ENCODE results near the gene RSF1.

DNA sequence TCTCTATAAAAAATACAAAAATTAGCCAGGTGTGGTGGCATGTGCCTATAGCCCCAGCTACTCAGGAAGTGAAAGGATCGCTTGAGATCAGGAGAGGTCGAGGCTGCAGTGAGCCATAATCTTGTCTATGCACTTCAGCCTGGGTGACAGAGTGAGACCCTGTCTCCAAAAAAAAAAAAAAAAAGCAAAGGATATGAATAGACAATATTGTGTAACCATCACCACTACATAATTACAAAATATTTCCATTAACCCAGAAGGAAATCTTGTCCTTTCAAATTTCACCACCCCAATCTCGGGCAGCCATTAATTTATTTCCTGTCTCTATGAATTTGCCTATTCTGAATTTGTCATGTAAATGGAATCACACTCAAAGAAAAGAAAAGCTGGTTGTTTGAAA is 21.2 kb downstream of the RSF1 start:
- no peak for TF ChIP-seq EZH2 (IDR thresholded peaks at IDR 0.05; ENCODE audit: low read depth, unreplicated experiment)
- no peak for TF ChIP-seq CREB1 (CRISPR knock-in tag; IDR thresholded peaks at IDR 0.05; ENCODE audit: low read depth)
- TF ChIP-seq EZH2phosphoT487 (IDR thresholded peaks at IDR 0.05; ENCODE audit: unreplicated experiment): no peak
- TF ChIP-seq, protein P1, sequence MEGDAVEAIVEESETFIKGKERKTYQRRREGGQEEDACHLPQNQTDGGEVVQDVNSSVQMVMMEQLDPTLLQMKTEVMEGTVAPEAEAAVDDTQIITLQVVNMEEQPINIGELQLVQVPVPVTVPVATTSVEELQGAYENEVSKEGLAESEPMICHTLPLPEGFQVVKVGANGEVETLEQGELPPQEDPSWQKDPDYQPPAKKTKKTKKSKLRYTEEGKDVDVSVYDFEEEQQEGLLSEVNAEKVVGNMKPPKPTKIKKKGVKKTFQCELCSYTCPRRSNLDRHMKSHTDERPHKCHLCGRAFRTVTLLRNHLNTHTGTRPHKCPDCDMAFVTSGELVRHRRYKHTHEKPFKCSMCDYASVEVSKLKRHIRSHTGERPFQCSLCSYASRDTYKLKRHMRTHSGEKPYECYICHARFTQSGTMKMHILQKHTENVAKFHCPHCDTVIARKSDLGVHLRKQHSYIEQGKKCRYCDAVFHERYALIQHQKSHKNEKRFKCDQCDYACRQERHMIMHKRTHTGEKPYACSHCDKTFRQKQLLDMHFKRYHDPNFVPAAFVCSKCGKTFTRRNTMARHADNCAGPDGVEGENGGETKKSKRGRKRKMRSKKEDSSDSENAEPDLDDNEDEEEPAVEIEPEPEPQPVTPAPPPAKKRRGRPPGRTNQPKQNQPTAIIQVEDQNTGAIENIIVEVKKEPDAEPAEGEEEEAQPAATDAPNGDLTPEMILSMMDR (conservative IDR thresholded peaks at IDR 0.05; ENCODE audit: low read depth in 2 of 2): no peak
- TF ChIP-seq POLR2AphosphoS5 (IDR thresholded peaks at IDR 0.05; ENCODE audit: low read depth): no peak
- TF ChIP-seq JUNB (IDR thresholded peaks at IDR 0.05; ENCODE audit: unreplicated experiment): no peak
- TF ChIP-seq, protein P2, sequence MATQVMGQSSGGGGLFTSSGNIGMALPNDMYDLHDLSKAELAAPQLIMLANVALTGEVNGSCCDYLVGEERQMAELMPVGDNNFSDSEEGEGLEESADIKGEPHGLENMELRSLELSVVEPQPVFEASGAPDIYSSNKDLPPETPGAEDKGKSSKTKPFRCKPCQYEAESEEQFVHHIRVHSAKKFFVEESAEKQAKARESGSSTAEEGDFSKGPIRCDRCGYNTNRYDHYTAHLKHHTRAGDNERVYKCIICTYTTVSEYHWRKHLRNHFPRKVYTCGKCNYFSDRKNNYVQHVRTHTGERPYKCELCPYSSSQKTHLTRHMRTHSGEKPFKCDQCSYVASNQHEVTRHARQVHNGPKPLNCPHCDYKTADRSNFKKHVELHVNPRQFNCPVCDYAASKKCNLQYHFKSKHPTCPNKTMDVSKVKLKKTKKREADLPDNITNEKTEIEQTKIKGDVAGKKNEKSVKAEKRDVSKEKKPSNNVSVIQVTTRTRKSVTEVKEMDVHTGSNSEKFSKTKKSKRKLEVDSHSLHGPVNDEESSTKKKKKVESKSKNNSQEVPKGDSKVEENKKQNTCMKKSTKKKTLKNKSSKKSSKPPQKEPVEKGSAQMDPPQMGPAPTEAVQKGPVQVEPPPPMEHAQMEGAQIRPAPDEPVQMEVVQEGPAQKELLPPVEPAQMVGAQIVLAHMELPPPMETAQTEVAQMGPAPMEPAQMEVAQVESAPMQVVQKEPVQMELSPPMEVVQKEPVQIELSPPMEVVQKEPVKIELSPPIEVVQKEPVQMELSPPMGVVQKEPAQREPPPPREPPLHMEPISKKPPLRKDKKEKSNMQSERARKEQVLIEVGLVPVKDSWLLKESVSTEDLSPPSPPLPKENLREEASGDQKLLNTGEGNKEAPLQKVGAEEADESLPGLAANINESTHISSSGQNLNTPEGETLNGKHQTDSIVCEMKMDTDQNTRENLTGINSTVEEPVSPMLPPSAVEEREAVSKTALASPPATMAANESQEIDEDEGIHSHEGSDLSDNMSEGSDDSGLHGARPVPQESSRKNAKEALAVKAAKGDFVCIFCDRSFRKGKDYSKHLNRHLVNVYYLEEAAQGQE (IDR thresholded peaks at IDR 0.05; ENCODE audit: unreplicated experiment): no peak

Measured in GM23338 (cell line).